Stimulated activated CD8-positive, alpha-beta memory T cell treated with anti-CD3 and anti-CD28 coated beads, Interleukin-2, amount 100 ng/mL, for 48 hours (primary cell): Measurements from ENCODE around the gene SLC6A9.

Experiments
- DNase-seq, 2 donors: peaks; one replicate each; pipeline ENCODE4 v3.0.0-alpha.2; 2020; ENCODE audit warnings: low read depth in 2 of 2

SLC6A9 gene

DNA sequence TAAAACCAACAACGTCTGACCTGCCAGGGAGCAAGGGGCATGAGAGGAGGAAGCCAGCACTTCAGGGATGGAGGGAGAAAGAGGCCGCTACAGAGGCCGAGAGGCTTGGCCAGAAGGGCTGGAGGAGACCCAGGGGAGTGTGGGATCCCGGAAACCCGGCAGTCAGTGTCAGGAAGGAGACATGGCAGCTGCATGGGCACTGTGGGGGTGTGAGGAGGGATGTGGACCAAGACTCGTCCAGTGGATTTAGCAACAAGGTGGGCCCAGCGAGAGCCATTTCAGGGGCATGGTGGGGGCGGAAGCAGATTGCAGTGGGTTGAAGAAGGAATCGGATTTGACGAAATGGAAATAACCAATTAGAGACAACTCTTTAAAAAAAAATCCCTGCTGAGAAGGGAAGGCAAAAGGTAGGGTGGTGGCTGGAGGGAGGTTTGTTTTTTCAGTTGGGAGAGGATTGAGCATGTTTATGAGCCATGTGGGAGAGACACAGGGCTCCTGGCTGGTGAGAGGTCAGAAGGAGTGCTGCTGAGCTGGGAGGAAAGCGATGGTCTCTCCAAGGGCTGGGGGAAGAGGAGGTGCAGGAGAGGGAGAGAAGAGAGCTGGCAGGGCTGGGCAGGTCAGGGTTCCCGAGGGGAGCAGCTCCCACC, 47.9 kb downstream of the SLC6A9 start:
- DNase-seq: no peak

DNA sequence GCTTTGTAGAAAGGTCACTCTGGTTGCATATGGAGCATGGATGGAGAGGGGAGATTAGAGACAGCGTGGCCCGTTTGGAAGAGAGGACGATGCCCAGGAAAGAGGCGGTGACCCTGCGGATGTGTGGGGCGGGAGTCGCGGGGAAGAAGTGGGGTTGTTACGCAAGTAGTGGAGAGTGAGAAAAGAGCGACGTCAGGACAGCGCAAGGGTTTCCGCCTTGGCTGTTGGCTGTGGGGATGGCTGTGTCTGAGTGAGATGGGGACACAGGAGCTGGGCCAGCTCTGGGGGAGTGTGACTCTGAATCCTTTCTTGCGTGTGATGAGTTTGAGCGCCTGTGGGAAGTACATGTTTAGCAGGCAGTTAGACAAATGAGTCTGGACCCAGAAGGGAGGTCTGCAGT, 48.5 kb downstream of the SLC6A9 start:
- no peak for DNase-seq

DNA sequence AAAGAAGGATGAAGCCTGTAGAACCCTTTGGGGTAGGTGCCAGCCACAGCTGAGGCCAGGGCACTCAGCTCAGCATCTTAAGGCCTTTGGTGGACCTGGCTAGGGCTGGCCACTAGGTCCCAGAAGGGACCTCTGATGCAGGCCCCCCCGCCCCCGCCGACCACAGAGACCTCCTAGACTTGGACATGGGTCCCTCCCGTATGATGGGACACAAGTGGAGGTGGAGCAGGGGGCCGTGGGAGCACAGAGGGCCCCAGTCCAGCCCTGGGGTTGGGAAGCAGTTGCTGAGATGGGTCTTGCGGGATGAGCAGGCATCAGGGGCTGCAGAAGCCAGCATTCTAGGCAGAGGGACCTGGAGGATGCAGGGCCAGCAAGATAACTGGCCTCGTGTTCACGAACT, 49.0 kb downstream of the SLC6A9 start:
- DNase-seq: no peak

DNA sequence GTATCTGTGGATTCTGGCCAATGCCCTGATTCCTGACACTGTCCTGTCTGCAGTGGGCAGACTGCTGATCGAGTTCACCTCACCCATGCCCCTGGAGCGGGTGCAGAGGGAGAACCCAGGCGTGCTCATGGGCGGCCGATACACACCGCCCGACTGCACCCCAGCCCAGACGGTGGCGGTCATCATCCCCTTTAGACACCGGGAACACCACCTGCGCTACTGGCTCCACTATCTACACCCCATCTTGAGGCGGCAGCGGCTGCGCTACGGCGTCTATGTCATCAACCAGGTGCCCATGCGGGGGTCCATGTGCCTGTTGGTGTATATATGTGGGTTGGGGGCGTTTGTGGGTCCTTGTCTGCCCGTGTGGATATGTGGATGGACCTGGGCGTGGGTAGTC, 49.6 kb downstream of the SLC6A9 start:
- no peak for DNase-seq

DNA sequence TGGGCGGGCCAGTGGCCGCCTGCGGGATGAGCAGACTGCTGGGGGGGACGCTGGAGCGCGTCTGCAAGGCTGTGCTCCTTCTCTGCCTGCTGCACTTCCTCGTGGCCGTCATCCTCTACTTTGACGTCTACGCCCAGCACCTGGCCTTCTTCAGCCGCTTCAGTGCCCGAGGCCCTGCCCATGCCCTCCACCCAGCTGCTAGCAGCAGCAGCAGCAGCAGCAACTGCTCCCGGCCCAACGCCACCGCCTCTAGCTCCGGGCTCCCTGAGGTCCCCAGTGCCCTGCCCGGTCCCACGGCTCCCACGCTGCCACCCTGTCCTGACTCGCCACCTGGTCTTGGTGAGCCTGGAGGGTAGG, 50.1 kb downstream of the SLC6A9 start:
- DNase-seq: no peak

DNA sequence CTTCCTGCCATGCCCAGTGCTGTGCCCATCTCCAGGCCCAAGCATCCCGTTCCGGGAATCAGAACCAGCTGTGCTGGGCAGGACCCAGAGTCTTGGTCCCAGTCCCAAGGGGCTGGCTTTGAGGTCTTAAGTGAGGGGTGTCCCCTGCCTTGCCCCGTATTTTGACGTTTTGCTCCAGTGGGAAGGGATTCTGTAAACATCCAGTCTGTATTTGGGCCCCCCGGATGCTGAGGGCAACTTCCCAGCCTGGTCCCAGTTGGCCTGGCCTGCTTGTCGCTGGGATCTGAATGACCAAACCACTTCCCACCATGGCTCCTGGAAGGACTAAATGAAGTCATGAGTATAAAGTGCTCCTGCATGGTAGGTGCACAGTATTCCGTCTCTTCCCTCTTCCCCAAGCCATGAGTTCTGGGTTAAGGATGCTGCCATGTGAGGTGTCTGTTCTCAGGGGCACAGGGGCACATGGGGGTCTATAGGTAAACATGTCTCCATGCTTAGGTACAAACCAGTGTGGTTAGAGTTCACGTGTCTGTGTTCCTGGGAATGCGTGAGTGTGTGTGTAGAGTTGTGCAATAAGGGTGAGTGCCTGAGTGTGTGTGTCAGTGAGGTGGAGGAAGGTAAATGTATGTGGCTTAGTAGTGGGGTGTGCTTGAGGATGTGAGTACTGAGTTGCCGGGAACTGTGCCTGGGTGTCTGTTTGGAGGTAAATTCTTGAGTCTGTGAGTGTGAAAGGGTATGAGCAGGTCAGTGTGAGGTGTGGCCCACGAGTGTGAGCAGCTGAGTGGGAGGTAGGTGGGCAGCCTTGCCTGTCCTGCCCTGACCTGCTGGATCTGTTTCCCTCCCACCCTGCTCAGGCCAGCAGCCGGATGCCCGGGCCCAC, 50.8 kb downstream of the SLC6A9 start:
- no peak for DNase-seq

DNA sequence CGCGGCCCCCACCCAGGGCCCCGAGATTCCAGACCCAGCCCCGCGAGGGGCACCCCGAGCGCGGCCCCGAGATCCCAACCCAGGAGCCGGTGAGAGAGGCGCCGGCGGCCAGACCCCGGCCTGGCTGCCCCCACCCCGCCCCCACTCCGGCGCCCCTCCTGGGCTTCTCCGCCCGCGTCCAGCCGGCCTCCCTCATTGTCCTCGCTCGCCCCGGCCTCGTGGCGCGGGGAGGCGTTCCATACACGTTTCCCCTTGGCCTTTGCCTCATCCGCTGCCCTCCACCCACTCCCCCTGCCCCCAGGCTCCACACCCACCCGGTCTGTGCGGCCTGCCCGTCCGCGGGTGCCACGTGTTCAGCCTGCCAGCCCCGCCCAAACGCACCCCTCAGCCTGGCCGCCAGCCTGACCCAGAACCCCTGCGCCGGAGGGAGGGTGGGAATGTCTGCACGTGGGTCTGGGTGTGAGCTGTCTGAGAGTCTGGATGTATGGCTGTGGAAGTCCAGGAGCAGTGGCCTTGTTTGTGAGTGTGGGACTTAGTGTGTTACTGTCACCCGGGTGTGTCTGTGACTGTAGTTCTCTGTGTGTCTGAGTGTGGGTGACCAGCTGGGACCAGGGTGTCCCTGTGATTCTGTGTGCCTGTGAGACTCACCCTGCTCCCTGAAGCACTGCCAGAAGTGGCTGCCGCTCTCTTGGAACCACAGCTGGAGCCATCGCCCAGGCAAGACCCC, 51.6 kb downstream of the SLC6A9 start:
- peak in 1 of 2 donors; percentile 26 for DNase-seq

DNA sequence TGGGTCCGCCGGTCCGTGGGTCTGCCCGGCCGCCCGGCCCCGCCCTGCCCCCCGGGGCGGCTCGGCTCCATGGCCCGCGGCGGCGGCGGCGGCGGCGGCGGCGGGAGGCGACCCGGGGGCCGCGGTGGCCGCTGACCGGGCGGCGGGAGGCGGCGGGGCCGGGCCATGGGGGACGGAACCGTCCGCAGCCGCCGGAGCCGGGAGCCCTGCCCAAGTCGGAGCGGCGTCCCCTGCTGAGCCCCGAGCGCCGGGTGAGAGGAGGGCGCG, 52.1 kb downstream of the SLC6A9 start:
- DNase-seq: no peak

DNA sequence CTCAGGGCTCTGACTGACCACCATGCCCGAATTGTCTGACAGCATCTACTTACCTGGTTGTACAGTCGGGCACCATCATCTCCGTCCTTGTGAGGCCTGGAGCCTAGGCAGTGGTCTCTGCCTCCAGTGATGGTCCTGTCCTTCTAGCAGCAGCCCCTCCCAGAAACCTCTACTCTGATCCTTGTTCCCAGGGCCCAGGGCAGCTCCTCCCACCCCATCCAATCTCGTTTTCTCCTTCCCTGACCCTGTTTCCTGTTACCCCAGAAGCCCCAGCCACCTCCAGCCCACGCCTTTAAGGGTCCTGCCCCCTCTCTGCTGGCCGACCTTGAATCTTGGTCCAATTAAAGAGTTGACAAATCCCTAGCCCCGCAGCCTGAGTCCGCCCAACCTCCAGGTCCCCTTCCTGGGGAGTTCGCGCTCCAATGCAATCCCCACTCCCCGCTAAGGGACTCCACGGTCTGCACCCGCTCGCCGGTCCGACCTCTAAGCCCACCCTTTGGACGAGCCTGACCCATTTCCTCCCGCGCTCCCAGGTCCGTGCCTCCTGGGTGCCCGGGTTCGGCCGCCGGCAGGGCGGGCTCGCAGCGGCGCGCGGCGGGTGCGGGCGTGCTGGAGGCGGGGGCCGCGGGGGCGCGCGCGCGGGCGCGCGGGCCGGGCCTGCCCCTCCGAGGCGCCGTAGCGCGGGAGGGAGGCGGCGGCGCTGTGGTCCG, 52.6 kb downstream of the SLC6A9 start, which contains the start of gene B4GALT2:
Gene B4GALT2 (plus strand): TSS at position 660 of the 710 bp plus-strand sequence. CDS start 1,951 bp downstream, outside the sequence.
- DNase-seq: no peak

DNA sequence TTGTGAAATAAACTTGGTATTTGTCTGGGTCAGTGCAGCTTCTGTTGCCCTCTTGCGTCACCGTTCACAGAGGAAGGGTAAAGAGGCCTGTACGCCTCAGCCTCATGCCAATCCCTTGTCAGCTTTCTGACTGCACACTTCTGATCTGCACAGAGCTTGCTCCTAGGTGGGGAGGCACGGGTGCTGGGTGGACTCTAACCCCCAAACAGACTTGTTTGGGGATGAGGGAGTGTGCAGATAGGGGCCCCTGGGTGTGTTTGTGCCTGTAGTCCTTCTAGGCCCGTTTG, 53.1 kb downstream of the SLC6A9 start:
- DNase-seq: no peak

DNA sequence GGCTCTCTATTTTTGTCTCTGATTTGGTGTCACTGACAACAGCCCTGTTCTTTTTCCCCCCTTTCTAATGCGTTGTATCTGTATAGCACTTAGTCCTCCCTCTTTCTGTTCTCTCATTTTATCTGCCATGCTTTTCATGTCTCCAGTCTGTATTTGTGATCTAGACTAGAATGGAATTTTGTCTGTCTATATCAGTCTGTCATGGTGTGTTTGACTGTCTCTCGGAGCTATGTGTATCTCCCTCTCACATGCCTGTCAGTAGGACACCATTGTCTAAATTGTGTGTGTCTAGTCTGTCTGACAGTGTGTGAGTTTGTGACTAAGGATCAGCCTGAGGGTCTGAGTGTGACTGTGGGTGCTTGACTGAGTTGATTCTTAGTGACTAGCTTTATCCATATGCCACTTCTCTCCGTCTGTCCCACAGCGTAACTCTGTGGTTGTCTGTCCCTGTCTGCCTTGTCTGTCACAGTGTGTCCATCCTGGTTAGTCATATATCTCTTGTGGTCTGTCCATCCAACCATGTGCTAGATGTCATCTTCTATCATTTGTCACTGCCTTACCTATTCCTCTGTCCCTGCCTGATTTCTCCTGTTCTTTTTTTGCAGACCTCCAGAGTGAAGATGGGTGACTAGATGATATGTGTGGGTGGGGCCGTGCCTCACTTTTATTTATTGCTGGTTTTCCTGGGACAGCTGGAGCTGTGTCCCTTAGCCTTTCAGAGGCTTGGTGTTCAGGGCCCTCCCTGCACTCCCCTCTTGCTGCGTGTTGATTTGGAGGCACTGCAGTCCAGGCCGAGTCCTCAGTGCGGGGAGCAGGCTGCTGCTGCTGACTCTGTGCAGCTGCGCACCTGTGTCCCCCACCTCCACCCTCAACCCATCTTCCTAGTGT, 53.6 kb downstream of the SLC6A9 start:
- DNase-seq: no peak

DNA sequence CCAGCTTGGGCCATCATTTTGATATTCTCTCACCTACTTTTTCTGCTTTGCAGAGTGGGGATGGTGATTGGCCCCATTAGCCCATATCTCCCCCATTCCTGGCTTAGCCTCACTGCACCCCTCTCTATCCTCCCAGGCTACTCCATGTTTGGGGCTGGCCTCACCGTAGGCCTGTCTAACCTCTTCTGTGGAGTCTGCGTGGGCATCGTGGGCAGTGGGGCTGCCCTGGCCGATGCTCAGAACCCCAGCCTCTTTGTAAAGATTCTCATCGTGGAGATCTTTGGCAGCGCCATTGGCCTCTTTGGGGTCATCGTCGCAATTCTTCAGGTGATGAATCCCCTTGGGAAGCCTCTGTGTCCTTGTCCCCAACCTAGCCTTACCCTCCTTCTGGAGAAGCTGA, 54.4 kb downstream of the SLC6A9 start:
- no peak for DNase-seq

DNA sequence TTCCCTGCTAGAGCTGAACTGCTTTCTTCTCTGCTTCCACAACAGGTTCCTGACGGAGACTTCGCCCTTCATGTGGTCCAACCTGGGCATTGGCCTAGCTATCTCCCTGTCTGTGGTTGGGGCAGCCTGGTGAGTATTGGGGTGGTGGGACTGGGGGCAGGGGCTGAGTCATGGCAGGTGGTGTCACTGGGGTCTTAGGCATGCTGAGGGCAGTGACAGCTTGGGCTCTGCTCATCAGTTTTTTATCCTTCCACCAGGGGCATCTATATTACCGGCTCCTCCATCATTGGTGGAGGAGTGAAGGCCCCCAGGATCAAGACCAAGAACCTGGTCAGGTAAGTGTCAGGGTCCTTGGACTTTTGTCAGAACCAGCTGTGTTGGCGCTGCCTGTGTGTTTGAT, 55.2 kb downstream of the SLC6A9 start:
- no peak for DNase-seq

DNA sequence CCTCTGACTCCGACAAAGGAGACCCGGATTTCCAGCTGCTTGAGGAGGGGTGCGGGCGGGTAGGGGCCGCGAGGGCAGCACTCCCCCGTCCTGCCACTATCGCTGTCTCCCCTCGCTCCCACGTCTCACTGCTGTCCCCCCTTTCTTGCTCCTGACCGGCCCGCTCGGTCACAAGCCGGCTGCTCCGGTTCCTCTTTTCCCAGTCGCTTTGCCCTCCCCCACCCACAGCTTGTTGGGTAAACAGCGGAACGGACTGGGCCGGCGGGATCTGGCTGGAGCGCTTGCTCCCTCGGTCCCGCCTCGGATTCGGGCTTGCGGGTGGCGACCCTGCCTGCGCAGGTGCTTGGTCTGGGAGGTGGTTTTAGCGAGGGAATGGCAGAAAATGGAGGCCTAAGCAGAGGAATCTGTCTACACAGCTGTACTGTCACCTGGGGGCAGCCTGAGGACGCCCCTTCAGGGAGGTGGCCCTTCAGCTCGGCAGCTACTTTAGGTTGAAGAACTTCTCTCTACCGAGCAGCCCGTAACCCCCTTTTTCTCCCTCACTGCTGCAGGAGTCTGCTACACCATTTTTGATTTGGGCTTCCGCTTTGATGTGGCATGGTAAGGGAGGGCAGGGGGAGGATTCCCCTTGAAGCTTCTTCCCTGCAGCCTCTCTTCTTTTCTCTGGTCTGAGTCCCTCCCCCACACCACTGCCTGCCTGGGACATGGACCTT, 55.9 kb downstream of the SLC6A9 start:
- no peak for DNase-seq

DNA sequence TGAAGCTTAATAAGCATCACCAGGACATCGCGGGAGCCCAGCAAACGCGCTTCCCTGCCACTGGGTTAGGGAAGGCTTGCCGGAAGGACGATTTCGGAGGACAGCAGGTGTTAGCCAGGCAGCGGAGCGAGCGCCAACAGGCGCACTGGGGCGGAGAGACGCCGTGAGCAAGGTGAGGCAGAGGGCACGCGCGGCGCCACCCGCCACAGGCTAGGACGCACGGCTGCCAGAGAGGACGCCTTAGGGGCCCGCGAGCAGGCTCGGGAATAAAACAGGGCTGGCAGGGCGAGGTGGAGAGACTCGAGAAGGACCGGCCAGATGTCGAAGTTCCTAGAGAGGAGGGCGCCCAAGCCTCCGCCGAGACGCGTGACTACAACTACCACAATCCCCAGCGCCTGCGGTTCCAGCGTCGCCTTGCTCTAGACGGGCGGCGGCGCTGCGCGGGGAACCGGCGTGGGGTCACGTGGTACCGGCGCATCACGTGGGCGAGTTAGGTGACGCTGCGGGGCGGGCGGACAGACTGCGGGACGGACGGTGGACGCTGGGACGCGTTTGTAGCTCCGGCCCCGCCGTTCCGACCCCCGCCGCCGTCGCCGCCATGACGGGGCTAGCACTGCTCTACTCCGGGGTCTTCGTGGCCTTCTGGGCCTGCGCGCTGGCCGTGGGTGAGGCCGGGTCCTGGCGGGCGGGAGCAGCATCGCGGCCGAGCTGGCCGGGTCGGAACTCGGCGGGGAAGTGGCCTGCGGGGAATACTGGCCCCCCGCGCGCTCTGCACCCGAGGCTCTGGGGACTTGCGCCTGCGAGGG, 56.6 kb downstream of the SLC6A9 start, which contains the start of gene ATP6V0B:
Gene ATP6V0B (plus strand): TSS at position 518 of the 806 bp plus-strand sequence. CDS start 81 bp downstream, at position 599.
- DNase-seq: peak; percentile 97

DNA sequence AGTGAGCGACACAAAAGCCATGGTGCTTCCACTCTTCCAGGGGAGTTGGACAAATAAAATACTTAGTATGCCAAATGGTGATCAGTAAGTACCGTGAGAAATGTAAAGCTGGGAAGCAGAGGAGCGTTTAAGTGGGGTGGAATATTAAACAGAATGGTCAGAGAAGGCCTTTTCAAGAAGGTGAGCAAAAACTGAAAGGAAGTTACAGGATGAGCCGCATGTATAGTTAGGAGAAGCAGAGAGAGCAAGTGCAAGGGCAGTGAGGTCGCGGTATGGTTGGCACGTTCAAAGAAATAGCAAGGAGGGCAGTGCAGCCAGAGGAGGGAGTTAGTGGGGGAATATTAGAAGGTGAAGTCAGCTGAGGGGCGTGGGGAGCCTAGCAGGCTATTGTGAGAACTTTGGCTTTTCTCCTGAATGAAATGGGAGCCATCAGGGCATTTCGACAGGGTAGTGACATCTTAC, 57.2 kb downstream of the SLC6A9 start:
- DNase-seq: no peak

DNA sequence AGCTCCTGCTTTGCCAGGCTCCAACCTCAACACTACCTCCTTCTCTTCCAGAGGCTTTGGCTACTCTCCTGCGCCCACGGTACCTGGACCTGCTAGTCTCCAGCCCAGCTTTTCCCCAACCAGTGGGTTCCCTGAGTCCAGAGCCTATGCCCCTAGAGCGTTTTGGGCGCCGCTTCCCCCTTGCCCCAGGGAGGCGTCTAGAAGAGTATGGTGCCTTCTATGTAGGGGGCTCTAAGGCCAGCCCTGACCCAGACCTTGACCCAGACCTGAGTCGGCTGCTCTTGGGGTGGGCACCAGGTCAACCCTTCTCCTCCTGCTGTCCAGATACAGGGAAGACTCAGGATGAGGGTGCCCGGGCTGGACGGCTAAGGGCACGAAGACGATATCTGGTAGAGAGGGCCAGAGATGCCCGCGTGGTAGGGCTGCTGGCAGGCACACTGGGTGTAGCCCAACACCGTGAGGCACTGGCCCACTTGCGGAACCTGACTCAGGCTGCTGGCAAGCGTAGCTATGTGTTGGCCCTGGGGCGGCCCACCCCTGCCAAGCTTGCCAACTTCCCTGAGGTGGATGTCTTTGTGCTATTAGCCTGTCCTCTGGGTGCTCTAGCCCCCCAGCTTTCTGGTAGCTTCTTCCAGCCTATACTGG, 59.8 kb downstream of the SLC6A9 start:
- DNase-seq: no peak

DNA sequence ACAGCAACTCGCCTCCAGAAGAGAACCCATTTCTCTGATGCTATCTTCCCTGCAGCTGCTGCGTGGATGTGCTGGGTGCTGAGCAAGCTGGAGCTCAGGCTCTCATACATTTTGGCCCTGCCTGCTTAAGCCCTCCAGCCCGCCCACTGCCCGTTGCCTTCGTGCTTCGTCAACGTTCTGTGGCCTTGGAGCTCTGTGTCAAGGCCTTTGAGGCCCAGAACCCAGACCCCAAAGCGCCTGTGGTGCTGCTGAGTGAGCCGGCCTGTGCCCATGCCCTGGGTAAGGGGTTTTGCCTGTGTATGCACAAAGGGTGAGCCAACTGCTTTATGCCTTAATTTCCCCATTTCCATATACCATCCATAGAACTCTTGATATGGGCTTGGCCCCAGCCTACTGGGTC, 60.4 kb downstream of the SLC6A9 start:
- no peak for DNase-seq

DNA sequence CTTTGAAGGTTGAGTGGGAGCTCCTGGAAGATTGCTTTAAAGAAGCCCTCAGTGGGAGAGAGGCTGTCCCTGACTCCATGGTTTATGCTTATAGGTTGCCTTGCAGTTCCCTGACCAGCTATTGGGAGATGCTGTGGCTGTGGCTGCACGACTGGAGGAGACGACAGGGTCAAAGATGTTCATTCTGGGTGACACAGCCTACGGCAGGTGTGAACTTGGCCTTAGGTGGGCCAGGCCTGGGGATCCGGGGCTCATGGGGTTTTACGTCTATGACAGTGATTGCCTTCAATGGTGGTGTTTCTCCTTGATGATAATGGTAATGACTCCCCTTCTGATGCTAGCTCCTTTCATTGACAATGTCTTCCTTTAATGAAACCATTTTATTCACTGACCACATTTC, 60.8 kb downstream of the SLC6A9 start:
- no peak for DNase-seq
